ENCODE results near the gene MBD5. TPM values are rescaled to one million over a fixed set of nuclear protein-coding genes. Genes with fewer than 3 reads are reported as not detected.
A peak's percentile ranks its signal among the peaks of the same experiment; 100 is the strongest.
"Not testable (repeated sequence)": the region's sequence is repeated elsewhere in the genome, so short reads cannot be mapped to it uniquely, and the experiment has no call there.

Gene MBD5
- total RNA-seq, 1 donor from 2014 or later: 43.1 TPM

DNA sequence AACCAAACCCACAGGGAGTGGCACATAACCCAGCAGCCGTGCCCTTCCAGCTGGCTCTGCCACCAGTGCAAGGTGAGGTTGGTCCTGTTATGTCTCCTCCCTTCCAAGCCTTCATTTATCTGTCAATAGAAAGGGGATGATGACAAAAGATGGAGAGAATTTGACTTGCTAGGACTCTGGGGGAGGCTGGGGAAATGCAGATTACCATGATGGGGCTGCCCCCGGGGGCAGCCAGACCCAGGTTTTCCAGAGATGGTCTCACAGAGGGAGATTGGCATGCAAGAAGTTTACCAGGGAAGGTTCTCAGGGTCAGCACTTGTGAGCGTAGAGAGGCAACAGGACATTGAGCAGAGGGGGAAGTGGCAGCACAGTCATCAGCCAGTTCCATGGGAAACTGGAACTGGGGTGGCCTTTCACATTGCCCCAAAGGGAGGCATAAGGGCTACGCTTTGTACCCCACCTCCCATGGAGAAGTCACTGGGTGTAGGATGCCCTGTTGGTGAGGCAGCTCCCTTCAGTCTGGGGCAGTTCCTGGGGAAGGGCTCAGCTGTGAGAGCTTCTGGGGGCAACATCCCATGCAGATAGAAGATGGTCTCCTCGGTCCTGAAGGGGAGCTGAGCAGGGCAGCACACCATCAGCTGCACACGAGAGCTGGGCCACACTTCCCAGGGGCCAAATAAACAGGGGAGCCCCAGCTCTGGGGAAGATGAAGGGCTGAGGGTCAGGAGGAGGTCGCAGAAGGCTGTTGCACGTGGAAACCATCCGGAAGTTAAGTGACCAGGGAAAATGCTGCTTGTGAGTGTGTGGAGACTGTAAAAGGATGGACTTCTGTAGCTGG lies 505.8 kb downstream of the MBD5 start:
- DNase-seq: no peak

DNA sequence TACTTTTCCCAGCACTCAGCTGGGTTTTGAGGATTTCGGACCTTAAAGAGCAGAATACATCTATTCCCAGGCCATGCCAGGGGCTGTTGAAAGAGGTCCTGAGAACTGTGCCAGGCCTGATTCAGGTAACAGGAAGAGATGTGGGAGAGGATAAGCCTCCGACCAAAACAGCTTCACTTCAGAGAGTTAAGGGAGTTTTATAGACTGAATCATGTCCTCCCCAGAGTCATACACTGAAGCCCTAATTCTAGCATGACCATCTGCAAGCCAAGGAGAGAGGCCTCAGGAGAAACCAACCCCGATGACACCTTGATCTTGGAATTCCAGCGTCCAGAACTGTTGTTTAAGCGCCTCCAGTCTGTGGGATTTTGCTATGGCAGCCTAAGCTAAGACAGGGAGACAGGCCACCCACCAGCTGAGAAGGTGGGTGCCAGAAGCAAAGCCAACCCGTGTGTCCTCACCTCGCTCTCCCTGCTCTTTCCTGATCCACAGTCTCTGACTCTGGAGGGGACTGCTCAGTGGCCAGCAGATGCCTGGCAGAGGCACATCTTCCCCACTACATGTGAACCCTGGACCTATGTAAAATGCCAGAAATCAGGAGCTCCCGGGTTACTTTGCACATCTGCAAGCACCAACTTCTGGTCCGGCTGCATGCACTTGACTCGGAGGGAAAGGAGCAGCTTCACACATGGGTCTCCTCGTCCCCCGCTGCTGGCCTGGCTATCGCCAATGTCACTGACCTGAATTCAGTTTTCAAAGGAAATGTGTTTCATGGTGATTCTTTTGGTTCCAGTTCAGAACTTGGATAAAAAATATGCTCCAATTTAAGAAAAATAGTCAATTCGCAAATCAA lies 506.8 kb downstream of the MBD5 start:
- DNase-seq: no peak

DNA sequence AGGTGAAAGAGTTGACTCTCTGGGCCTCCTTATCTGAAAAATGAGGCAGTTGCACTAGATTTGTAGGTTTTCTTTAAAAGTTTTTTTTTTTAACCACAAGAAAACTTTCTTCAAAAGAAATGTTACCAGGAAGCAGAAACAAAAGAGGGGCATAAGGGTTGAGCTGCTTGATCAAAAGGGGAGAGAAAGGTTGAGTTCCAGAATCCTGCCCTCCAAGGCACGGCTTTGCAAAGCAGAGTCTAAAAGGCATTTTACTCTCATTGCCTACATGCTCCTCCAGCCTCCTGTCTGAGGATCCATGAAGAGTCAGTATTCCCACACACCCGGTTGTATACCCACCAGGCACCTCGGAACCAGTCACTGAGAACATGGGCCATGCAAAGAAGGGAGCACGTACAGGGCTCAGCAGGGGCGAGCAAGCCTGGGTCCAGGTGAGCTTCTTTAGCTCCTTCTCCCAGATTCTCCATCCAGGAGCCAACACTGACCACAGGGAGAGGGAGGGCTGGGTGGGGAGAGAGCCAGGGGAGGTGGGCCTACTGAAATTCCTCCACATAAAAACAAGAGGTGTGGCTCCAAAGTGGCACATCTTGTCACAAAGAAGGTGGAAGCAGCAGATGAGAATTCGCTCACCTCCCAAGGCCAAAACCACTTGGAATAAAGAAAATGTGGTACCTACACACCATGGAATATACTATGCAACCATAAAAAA lies 507.6 kb downstream of the MBD5 start:
- DNase-seq: no peak

- DNase-seq: no peak
Measured at GRCh38 chr2:148529745-148530144, 508.9 kb downstream of the MBD5 start.

- DNase-seq: no peak
Measured at GRCh38 chr2:148530350-148530749, 509.5 kb downstream of the MBD5 start.

- DNase-seq: no peak
Measured at GRCh38 chr2:148531235-148531634, 510.3 kb downstream of the MBD5 start.

- no peak for DNase-seq
Measured at GRCh38 chr2:148531669-148532428, 511.0 kb downstream of the MBD5 start.

GRCh38 chr2:148533004-148533403 lies 512.1 kb downstream of the MBD5 start:
- no peak for DNase-seq

- DNase-seq: no peak
Measured at GRCh38 chr2:148533685-148534084, 512.8 kb downstream of the MBD5 start.

GRCh38 chr2:148534416-148535204 lies 513.7 kb downstream of the MBD5 start:
- peak; percentile 13 for DNase-seq

- DNase-seq: no peak
Measured at GRCh38 chr2:148538375-148538774, 517.5 kb downstream of the MBD5 start.

DNA sequence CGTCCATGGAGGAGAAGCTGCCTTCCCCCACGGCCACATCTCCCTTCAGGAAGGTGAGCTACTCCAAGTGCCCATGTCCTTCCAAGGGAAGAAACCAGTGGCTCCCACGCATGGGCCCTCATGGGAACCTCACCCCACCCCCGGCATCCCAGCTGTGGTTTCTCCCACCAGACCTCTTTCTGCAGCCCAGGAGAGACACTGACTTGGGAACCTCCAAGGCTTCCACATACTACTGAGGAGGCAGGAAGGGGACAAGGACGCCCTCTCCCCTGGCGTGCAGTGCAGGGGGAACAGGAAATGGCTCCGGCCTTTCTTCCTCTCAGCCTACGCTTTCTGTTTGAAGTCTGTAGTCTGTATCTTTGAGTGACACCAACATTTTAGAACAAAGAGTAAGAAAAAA lies 519.1 kb downstream of the MBD5 start:
- no peak for DNase-seq

GRCh38 chr2:148541792-148542191 lies 520.9 kb downstream of the MBD5 start:
- DNase-seq: no peak

GRCh38 chr2:148542614-148543013 lies 521.7 kb downstream of the MBD5 start:
- no peak for DNase-seq

DNA sequence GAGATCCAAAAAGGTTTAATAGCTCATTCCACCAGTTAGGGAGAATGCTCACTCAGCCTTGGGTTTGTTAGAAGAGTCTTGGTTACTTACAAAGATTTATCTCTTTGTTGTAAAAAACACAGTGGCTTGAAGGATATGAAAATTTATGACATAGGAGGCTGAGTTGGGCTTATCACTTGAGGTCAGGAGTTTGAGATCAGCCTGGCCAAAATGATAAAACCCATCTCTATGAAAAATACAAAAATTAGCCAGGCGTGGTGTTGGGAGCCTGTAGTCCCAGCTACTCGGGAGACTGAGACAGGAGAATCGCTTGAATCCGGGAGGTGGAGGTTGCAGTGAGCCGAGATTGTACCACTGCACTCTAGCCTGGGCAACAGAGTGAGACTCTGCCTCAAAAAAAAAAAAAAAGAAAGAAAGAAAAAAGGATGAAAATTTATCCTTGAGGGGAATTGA lies 522.2 kb downstream of the MBD5 start:
- not testable (repeated sequence) for DNase-seq

DNA sequence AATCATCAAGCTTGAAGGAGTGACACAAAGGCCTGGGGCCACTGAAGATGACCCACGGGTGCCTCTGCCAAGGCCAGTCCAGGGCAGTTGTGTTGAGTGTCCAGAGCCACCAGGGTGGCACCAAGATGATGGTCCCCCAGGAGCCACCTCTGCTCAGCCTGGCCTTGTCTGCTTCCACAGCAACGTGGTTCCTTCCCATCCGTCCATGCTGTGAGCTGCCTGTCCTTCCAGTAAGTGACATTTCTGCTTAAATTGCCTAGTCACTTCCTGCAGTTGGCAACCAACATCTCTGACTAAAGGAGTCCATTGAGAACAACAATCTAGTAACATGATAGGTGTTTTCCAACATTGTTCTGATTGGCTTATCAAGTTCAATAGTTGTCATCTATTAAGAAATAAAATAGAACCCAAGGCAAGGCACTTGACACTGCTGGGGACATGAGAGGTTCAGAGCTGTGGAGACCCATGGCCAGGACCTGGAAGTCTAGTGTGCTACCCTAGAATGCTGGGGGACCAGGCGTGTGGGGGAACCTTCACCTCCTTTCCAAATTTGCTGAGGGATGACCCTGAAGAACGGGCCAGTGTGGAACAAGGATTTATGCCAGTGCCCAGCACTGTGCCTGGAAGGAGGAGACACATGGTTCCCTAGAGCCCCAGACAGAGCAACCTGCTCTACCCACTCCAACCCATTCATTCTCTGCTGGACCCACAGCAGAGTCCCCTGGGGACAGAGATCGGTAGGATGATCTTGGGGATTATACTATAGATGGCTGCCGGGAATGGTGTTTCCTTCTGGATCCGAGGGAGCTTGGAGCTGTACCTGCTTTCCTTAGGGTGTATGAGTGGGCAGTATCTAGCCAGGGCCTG lies 524.7 kb downstream of the MBD5 start:
- DNase-seq: no peak

DNA sequence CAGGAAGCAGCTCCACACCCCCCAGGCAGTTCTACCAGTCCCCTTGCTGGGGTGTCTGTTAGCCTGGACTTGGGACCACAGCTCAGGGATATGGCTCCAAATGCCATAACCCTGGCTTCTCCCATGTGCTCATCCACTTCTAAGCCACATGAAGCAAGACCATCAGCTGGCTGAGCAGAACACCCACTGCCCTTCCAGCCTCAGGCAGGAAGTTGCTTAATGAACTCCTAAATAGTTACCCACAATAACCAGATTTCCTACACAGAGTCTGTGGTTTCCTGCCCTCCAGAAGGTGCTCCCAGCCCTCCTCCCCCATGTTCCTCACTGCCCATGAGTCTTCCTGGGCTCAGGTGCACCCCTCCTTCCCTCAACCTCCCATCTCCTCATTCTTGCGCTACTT lies 525.4 kb downstream of the MBD5 start:
- DNase-seq: no peak

DNA sequence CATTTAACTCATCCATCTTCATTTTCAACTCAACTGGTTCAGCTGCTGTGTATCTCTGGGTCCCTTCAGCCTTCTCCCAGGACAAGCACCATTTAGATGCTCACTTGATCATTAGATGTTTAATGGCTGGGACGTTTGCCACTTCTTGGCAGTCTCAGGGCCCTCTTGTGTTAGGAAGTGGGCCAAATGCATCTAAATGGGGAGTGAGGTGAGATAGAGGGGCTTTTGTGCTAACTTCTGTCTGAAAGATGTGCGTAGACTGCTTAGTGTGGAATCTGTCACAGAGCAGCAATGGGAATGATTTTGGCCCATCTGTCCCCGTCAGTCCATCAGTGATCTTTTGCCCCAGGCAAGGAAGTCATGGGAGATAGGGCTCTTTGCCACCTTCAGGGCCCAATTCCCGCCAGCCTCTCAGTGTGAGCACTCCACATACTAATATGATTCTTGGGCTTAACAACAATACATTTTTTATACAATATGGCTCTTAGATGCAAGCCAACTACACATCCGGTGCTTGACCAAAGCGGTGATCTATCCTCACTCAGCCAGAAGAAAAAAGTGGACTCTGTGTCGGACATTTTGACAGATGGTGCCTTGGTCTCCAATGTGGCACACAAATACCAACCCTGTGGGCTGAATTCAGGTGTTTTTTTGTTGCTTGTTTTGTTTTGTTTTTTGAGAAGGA lies 528.0 kb downstream of the MBD5 start:
- no peak for DNase-seq

DNA sequence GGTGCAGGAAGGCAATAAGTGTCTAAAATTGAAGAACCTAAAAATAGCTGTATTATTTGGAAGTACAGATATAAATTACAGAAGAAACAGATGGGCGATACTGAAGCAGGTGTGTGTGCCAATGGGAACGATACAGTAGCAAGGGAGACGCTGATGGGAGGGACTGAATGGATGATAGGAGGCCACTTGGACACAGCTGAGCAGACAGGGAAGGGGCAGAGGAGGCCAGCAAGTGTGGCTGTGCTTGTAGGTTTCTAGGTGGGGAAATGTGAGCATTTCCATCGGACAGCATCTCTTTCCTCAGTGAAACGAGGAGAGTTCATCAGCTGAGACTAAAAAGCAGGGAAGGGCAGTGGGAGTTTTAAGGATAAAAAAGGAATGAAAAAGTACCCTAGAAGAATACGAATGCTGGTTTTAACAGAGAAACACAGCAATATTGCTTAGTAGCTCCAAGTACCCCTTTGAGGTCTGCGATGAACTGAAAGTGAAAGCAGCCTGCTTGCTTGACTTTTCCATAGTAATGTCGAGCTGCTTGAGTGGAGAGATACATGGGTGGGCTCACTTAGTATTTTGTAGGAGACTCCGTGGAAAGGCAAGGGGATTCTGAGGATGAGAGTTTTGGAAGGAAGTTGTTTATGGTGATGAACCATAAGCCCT lies 531.9 kb downstream of the MBD5 start:
- no peak for DNase-seq

Measured in skin of body (tissue), 2 donors.